HG02852 (cell line): ENCODE data around the gene EPHX1.
"Not testable (repeated sequence)": the region's sequence is repeated elsewhere in the genome, so short reads cannot be mapped to it uniquely, and the experiment has no call there.

Experiments used
- ATAC-seq: cut with Tn5 transposase; IDR thresholded peaks from one replicate; pipeline ENCODE4 v1.9.1; 2021; ENCODE audit warnings: mild to moderate bottlenecking, moderate library complexity; ENCODE audit not compliant: unreplicated experiment

EPHX1 gene

GRCh38 chr1:225809842-225810578, at the start of gene EPHX1:
Gene EPHX1, plus strand, starts transcription at chr1:225810124. Its CDS starts 18,606 bp downstream, at chr1:225828730.
- peak; percentile 98 for ATAC-seq

GRCh38 chr1:225760531-225760930, 49.4 kb upstream of the EPHX1 start:
- ATAC-seq, result no peak

GRCh38 chr1:225761395-225761794, 48.5 kb upstream of the EPHX1 start:
- ATAC-seq, result not testable (repeated sequence)

GRCh38 chr1:225762002-225762441, 47.9 kb upstream of the EPHX1 start:
- no peak for ATAC-seq

GRCh38 chr1:225762444-225762843, 47.5 kb upstream of the EPHX1 start:
- ATAC-seq, result no peak

GRCh38 chr1:225763716-225764548, 46.0 kb upstream of the EPHX1 start:
- no peak for ATAC-seq

- no peak for ATAC-seq
These were observed 43.8 kb upstream of the EPHX1 start for GRCh38 chr1:225765982-225766674.

- no peak for ATAC-seq
These were observed 42.8 kb upstream of the EPHX1 start for GRCh38 chr1:225766967-225767633.

GRCh38 chr1:225767634-225768540, 42.0 kb upstream of the EPHX1 start:
- no peak for ATAC-seq

- ATAC-seq, result no peak
These were observed 41.1 kb upstream of the EPHX1 start for GRCh38 chr1:225768662-225769426.

GRCh38 chr1:225769687-225770086, 40.2 kb upstream of the EPHX1 start:
- no peak for ATAC-seq

GRCh38 chr1:225770561-225771248, 39.2 kb upstream of the EPHX1 start:
- ATAC-seq, result no peak

- no peak for ATAC-seq
These were observed 38.1 kb upstream of the EPHX1 start for GRCh38 chr1:225771661-225772322.

- peak; percentile 58 for ATAC-seq
These were observed 37.6 kb upstream of the EPHX1 start for GRCh38 chr1:225772323-225772768.

- ATAC-seq, result no peak
These were observed 37.1 kb upstream of the EPHX1 start for GRCh38 chr1:225772848-225773247.

GRCh38 chr1:225774281-225775147, 35.4 kb upstream of the EPHX1 start:
- ATAC-seq, result no peak

GRCh38 chr1:225776294-225776693, 33.6 kb upstream of the EPHX1 start:
- ATAC-seq, result no peak
